H1 (cell line): ENCODE results near the gene PTPRJ. TPM values are rescaled to one million over a fixed set of nuclear protein-coding genes. Genes with fewer than 3 reads are reported as not detected.

Source experiments
- CTCF ChIA-PET: fragments of 300-600 bp; sonication (Branson Sonifier 250); formaldehyde crosslinking; loops from one replicate; lab custom pipeline; 2021; ENCODE audit not compliant: partially characterized antibody; lab: Charles Lee
- POLR2A ChIA-PET: fragments of 300-600 bp; sonication (Branson Sonifier 250); formaldehyde crosslinking; loops from one replicate; lab custom pipeline; 2021; ENCODE audit warnings: inconsistent platforms; ENCODE audit not compliant: partially characterized antibody; lab: Charles Lee
- DNase-seq, 2 experiments: peaks; one replicate each; pipeline versions ENCODE4 v3.0.0 to v3.0.0-alpha.2; 2010 to 2022; ENCODE audit warnings: low spot score in 2 of 2, low read depth in 1 of 2, mixed read lengths in 1 of 2
- FAIRE-seq: peaks from 2 replicates; lab custom pipeline; 2011; peaks lifted over from hg19 to GRCh38; lab: Jason Lieb, UNC
- H2AFZ ChIP-seq: 2 replicates; pipeline ENCODE4 v1.8.1; 2012; ENCODE audit warnings: low read length, inconsistent platforms
- H2AK5ac ChIP-seq: 2 replicates; pipeline ENCODE4 v1.6.1; 2013; ENCODE audit warnings: low read depth, low read length
- H2BK120ac ChIP-seq: replicated peaks from 2 replicates; pipeline ENCODE3; 2013; ENCODE audit warnings: low read depth, low read length, inconsistent platforms
- H2BK12ac ChIP-seq: 2 replicates; pipeline ENCODE4 v1.6.1; 2013; ENCODE audit warnings: low read depth, low read length
- H2BK15ac ChIP-seq: 2 replicates; pipeline ENCODE4 v1.6.1; 2013; ENCODE audit warnings: low read length
- H2BK20ac ChIP-seq: 2 replicates; pipeline ENCODE4 v1.6.1; 2013; ENCODE audit warnings: low read length
- H2BK5ac ChIP-seq: 2 replicates; pipeline ENCODE4 v1.6.1; 2013; ENCODE audit warnings: low read depth, low read length
- H3K14ac ChIP-seq: 2 replicates; pipeline ENCODE4 v1.6.1; 2013; ENCODE audit warnings: inconsistent platforms; ENCODE audit not compliant: insufficient read length
- H3K18ac ChIP-seq: 2 replicates; pipeline ENCODE4 v1.6.1; 2013; ENCODE audit warnings: low read length; ENCODE audit errors: extremely low read depth
- H3K23ac ChIP-seq: 2 replicates; pipeline ENCODE4 v1.6.1; 2013; ENCODE audit warnings: inconsistent platforms; ENCODE audit not compliant: insufficient read length
- H3K23me2 ChIP-seq: 2 replicates; pipeline ENCODE4 v1.6.1; 2013; ENCODE audit warnings: low read depth, low read length
- H3K27ac ChIP-seq: 2 replicates; pipeline ENCODE4 v1.6.1; 2011; ENCODE audit warnings: low read depth, low read length, inconsistent platforms
- H3K27me3 ChIP-seq, 4 experiments: replicated peaks in 1 of 4; 1 replicate in 1 of 4; 2 replicates in 3 of 4; pipeline versions ENCODE4 v1.6.1 to v1.8.1; 2011 to 2013; ENCODE audit warnings: low read length in 3 of 4, mild to moderate bottlenecking in 3 of 4, inconsistent platforms in 2 of 4, mixed read lengths in 2 of 4, moderate library complexity in 1 of 4; ENCODE audit not compliant: control insufficient read depth in 3 of 4, insufficient read depth in 3 of 4; ENCODE audit errors: extremely low read depth in 1 of 4
- H3K36me3 ChIP-seq, 4 experiments: 2 replicates each; pipeline versions ENCODE4 v1.6.1 to v1.8.1; 2011 to 2013; ENCODE audit warnings: mild to moderate bottlenecking in 4 of 4, low read length in 3 of 4, moderate library complexity in 2 of 4, control low read depth in 1 of 4, inconsistent platforms in 1 of 4; ENCODE audit not compliant: insufficient read depth in 4 of 4, control insufficient read depth in 2 of 4
- H3K4ac ChIP-seq: replicated peaks from 2 replicates; pipeline ENCODE3; 2013; ENCODE audit warnings: low read length, low read depth, mixed read lengths, inconsistent platforms; ENCODE audit not compliant: insufficient read length
- H3K4me1 ChIP-seq, 4 experiments: replicated peaks in 1 of 4; 1 replicate in 1 of 4; 2 replicates in 3 of 4; pipeline versions ENCODE4 v1.6.1 to v1.8.1; 2011 to 2013; ENCODE audit warnings: low read length in 3 of 4, inconsistent platforms in 2 of 4, mixed read lengths in 1 of 4; ENCODE audit not compliant: insufficient read depth in 4 of 4, control insufficient read depth in 3 of 4
- H3K4me2 ChIP-seq, 2 experiments: 2 replicates each; pipeline versions ENCODE4 v1.6.1 to v1.8.1; 2011 to 2013; ENCODE audit warnings: low read depth in 2 of 2, low read length in 2 of 2, control low read depth in 1 of 2, inconsistent platforms in 1 of 2, mild to moderate bottlenecking in 1 of 2; ENCODE audit not compliant: insufficient read depth in 1 of 2
- H3K4me3 ChIP-seq, 4 experiments: fragments of 200-600, 300-600 bp in 1 of 4; sonication (generic), shearing (Covaris generic), sonication (Bioruptor Twin) in 1 of 4; 2 replicates each; pipeline versions ENCODE4 v1.5.1 to v1.8.1; 2011 to 2016; ENCODE audit warnings: low read length in 4 of 4, low read depth in 3 of 4, control low read depth in 2 of 4, inconsistent platforms in 2 of 4, mild to moderate bottlenecking in 2 of 4, mixed read lengths in 1 of 4, moderate library complexity in 1 of 4; ENCODE audit not compliant: insufficient read depth in 2 of 4; ENCODE audit errors: extremely low read depth in 1 of 4
- H3K56ac ChIP-seq: replicated peaks from 2 replicates; pipeline ENCODE3; 2013; ENCODE audit warnings: low read depth, mild to moderate bottlenecking, mixed read lengths, low read length, inconsistent platforms; ENCODE audit not compliant: insufficient read length
- H3K79me1 ChIP-seq: 2 replicates; pipeline ENCODE4 v1.6.1; 2013; ENCODE audit warnings: low read depth, low read length, control low read depth
- H3K79me2 ChIP-seq, 2 experiments: 2 replicates each; pipeline versions ENCODE4 v1.6.1 to v1.8.1; 2012 to 2013; ENCODE audit warnings: low read length in 2 of 2, mild to moderate bottlenecking in 2 of 2, inconsistent platforms in 1 of 2; ENCODE audit not compliant: insufficient read depth in 2 of 2, control insufficient read depth in 1 of 2
- H3K9ac ChIP-seq, 4 experiments: replicated peaks in 1 of 4; 1 replicate in 1 of 4; 2 replicates in 3 of 4; pipeline versions ENCODE4 v1.6.1 to v1.8.1; 2011 to 2013; ENCODE audit warnings: low read depth in 3 of 4, low read length in 3 of 4, control low read depth in 2 of 4, mild to moderate bottlenecking in 2 of 4, moderate library complexity in 2 of 4, inconsistent platforms in 1 of 4; ENCODE audit errors: extremely low read depth in 1 of 4
- H3K9me3 ChIP-seq, 2 experiments: 2 replicates each; pipeline versions ENCODE4 v1.6.1 to v1.8.1; 2012 to 2013; ENCODE audit warnings: mild to moderate bottlenecking in 2 of 2, moderate library complexity in 2 of 2, control low read depth in 1 of 2, inconsistent platforms in 1 of 2, low read depth in 1 of 2, low read length in 1 of 2, mixed read lengths in 1 of 2; ENCODE audit not compliant: insufficient read depth in 2 of 2
- H4K20me1 ChIP-seq, 2 experiments: replicated peaks in 1 of 2; 2 replicates each; pipeline versions ENCODE3 to v1.8.1; 2011 to 2013; ENCODE audit warnings: inconsistent platforms in 2 of 2, low read length in 2 of 2, mild to moderate bottlenecking in 1 of 2; ENCODE audit not compliant: insufficient read depth in 2 of 2, control insufficient read depth in 1 of 2
- H4K5ac ChIP-seq: 2 replicates; pipeline ENCODE4 v1.6.1; 2013; ENCODE audit warnings: low read length, low read depth, mixed read lengths, inconsistent platforms; ENCODE audit not compliant: insufficient read length
- H4K8ac ChIP-seq: 2 replicates; pipeline ENCODE4 v1.8.0; 2013; ENCODE audit warnings: mild to moderate bottlenecking, moderate library complexity, low read length, inconsistent platforms; ENCODE audit not compliant: insufficient read depth; ENCODE audit errors: extremely low read depth
- H4K91ac ChIP-seq: replicated peaks from 2 replicates; pipeline ENCODE3; 2013; ENCODE audit warnings: low read length, mixed read lengths, inconsistent platforms; ENCODE audit not compliant: insufficient read length
- BACH1 ChIP-seq: IDR thresholded peaks from 2 replicates; pipeline ENCODE4 v1.6.1; 2012; ENCODE audit warnings: low read length, improper control_type of control experiment
- CHD1 ChIP-seq: IDR thresholded peaks from 2 replicates; pipeline ENCODE4 v1.6.1; 2012; ENCODE audit warnings: low read depth, low read length, improper control_type of control experiment
- CHD2 ChIP-seq: IDR thresholded peaks from 2 replicates; pipeline ENCODE4 v1.6.1; 2012; ENCODE audit warnings: low read length, improper control_type of control experiment
- CTBP2 ChIP-seq: IDR thresholded peaks from 2 replicates; pipeline ENCODE4 v1.7.0; 2011; ENCODE audit warnings: borderline replicate concordance, mild to moderate bottlenecking, moderate library complexity, mixed read lengths, low read length; ENCODE audit not compliant: insufficient read depth, insufficient read length
- GTF2F1 ChIP-seq: IDR thresholded peaks from 2 replicates; pipeline ENCODE4 v1.6.1; 2012; ENCODE audit warnings: low read depth, low read length, improper control_type of control experiment, borderline replicate concordance
- HDAC6 ChIP-seq: IDR thresholded peaks from one replicate; pipeline ENCODE4 v1.7.1; 2012; ENCODE audit warnings: low read depth, mild to moderate bottlenecking, inconsistent platforms, low read length, moderate library complexity
- RFX5 ChIP-seq: IDR thresholded peaks from 2 replicates; pipeline ENCODE4 v1.6.1; 2011; ENCODE audit warnings: low read depth, low read length, improper control_type of control experiment, borderline replicate concordance
- SAP30 ChIP-seq: fragments of 300-600 bp; sonication (generic); IDR thresholded peaks from 2 replicates; pipeline ENCODE4 v1.7.1; 2012; ENCODE audit warnings: low read length, moderate library complexity, mild to moderate bottlenecking, inconsistent platforms; ENCODE audit not compliant: insufficient read depth, insufficient replicate concordance
- SIX5 ChIP-seq: IDR thresholded peaks from 2 replicates; pipeline ENCODE4 v1.6.1; 2011; ENCODE audit warnings: mild to moderate bottlenecking, low read depth, low read length
- WGBS, 2 experiments: shearing (Covaris generic) in 1 of 2; methylation state at CpG; one replicate each; pipeline versions ENCODE4 v1.1.6 to v1.1.7; 2013 to 2015; ENCODE audit warnings: low lambda C conversion rate in 2 of 2, mixed read lengths in 2 of 2, inconsistent platforms in 1 of 2, low coverage in 1 of 2, missing lambda C conversion rate in 1 of 2; ENCODE audit not compliant: insufficient replicate concordance in 2 of 2, insufficient coverage in 1 of 2, insufficient read length in 1 of 2; ENCODE audit errors: extremely low coverage in 1 of 2, missing lambda C conversion rate in 1 of 2; 5-methylcytosine and 5-hydroxymethylcytosine counted together
- polyA plus RNA-seq, 7 experiments: library from polyadenylated mRNA; depleted of rRNA in 3 of 7; stranded (reverse) in 5 of 7; unstranded in 2 of 7; fragments of >200 nt in 5 of 7; fragments of 200-250 nt in 2 of 7; gene quantifications; 1 replicate in 5 of 7; 2 replicates in 1 of 7; 4 replicates in 1 of 7; pipeline versions ENCODE4 v1.2.1 to v1.2.3, GENCODE V29; 2011 to 2013; ENCODE audit warnings: missing spikeins in 2 of 7, mixed read lengths in 2 of 7
- total RNA-seq: library from RNA; stranded (reverse); fragmentation: NEBNext Ultra II Directional; extraction: Animal tissue kit (Norgen Biotek cat#: 25700); gene quantifications from 2 replicates; pipeline ENCODE4 v1.2.1, GENCODE V29; 2021
- TF ChIP-seq, protein P1 (sequence below): IDR thresholded peaks from 2 replicates; pipeline ENCODE4 v1.6.1; 2012; ENCODE audit warnings: inconsistent platforms

The PTPRJ gene
- total and polyA plus RNA-seq, 2 of the 8 experiments (the other 6 are each of a cell fraction or from before 2014, with no cell fraction given) = 4.4 to 22.6 TPM

GRCh38 chr11:48080301-48080861 lies 100.0 kb downstream of the PTPRJ start:
- Histone ChIP-seq H3K4me1 (peaks cover 0 to 4% (median 1%) of the 10 kb centered on the region in 4 experiments; a peak in 1 of 7 replicates), H3K18ac (no peak overlapping the region), H3K79me1 (peaks cover 2% of the 10 kb centered on the region), H4K8ac (no peak overlapping the region), H2AK5ac (no peak overlapping the region), H2AFZ (no peak overlapping the region), H2BK15ac (no peak overlapping the region), H3K9me3 (peaks cover 0 to 4% of the 10 kb centered on the region in 2 experiments; a peak in 1 of 4 replicates), H4K91ac (no peak overlapping the region), H3K56ac (no peak overlapping the region), H3K14ac (no peak overlapping the region), H3K36me3 (no peaks in the 10 kb centered on the region), H2BK20ac (no peak overlapping the region), H2BK120ac (no peak overlapping the region), H3K23ac (no peak overlapping the region), H3K27me3 (no peaks in the 10 kb centered on the region), H3K4ac (no peak overlapping the region), H3K4me3 (no peak overlapping the region), H3K9ac (no peak overlapping the region), H3K79me2 (no peaks in the 10 kb centered on the region), H3K4me2 (no peak overlapping the region), H4K5ac (no peak overlapping the region), H4K20me1 (no peaks in the 10 kb centered on the region), H3K27ac (no peak overlapping the region), H2BK12ac (no peak overlapping the region), H2BK5ac (no peak overlapping the region), H3K23me2 (no peaks in the 10 kb centered on the region)
- POLR2A ChIA-PET = no interaction called here
- CTCF ChIA-PET = interaction anchor here (0.6 to 1.9 kb wide), 2 partner anchors 25 to 76 kb away, joined by 3 to 5 read pairs; no protein-coding TSS in a partner anchor
- WGBS, 2 experiments = 91% methylated on average over 6 of the region's 6 CpGs; no CpG with 5 or more reads in 1 of the 2 experiments
- FAIRE-seq (no peak), DNase-seq (no peak)
- TF ChIP-seq HDAC6 = no peak
- TF ChIP-seq CTBP2 = no peak
- no peak for TF ChIP-seq SAP30
- no peak for TF ChIP-seq RFX5
- TF ChIP-seq BACH1 = no peak
- TF ChIP-seq CHD2 = no peak
- TF ChIP-seq, protein P1, sequence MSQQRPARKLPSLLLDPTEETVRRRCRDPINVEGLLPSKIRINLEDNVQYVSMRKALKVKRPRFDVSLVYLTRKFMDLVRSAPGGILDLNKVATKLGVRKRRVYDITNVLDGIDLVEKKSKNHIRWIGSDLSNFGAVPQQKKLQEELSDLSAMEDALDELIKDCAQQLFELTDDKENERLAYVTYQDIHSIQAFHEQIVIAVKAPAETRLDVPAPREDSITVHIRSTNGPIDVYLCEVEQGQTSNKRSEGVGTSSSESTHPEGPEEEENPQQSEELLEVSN = no peak
- no peak for TF ChIP-seq GTF2F1
- TF ChIP-seq CHD1 = no peak
- no peak for TF ChIP-seq SIX5
